ENCODE results near the gene ECI1.

ECI1 gene

GRCh38 chr16:2251296-2252111, at the start of gene ECI1:
TSS of gene ECI1 (minus strand) at chr16:2251587. CDS start at chr16:2251566, 21 bp downstream.
- DNase-seq (ENCODE audit: low read depth in 2 of 2): peak; percentile 54 to 64

- DNase-seq (ENCODE audit: low read depth in 2 of 2): no peak
These were observed 48.5 kb upstream of the ECI1 start for GRCh38 chr16:2299915-2300192.

GRCh38 chr16:2299121-2299914, 47.9 kb upstream of the ECI1 start:
- DNase-seq (ENCODE audit: low read depth in 2 of 2): no peak

DNA sequence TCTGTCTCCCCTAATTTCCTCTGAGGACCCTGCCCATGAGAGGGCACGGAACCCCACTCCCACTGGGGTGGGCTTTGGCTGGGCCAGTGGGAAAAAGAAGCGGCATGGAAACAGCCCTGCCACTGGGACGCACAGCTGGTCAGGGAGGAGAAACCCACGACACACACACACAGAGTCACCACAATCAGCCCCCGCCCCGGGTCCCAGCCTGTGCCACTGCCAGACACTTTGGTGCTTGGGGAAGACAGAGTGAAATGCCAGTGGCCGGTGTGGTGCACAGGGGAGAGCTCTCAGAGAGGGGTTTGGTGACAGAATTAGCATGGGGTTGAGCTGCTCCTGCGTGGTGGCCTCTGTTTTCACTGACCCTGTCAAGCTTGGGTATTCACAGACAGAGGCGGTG, 47.2 kb upstream of the ECI1 start:
- no peak for DNase-seq (ENCODE audit: low read depth in 2 of 2)

DNA sequence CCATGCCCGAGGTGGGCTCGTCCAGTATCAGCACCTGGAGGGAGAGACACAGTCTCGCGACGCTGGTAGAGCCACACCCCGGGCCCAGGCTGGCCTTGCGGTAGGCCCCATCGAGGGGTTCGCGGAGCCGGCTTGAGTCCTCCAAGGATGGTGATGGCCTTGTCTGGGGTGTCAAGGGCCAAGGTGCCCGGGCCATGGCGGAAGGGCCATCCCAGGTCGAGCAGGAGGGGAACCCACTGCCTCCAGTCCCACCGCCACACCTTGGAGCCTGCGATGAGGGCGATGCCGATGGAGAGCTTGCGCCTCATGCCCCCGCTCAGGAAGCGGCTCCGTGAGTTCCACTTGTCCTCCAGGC, 46.1 kb upstream of the ECI1 start:
- no peak for DNase-seq (ENCODE audit: low read depth in 2 of 2)

GRCh38 chr16:2296661-2297505, 45.5 kb upstream of the ECI1 start:
- no peak for DNase-seq (ENCODE audit: low read depth in 2 of 2)

DNA sequence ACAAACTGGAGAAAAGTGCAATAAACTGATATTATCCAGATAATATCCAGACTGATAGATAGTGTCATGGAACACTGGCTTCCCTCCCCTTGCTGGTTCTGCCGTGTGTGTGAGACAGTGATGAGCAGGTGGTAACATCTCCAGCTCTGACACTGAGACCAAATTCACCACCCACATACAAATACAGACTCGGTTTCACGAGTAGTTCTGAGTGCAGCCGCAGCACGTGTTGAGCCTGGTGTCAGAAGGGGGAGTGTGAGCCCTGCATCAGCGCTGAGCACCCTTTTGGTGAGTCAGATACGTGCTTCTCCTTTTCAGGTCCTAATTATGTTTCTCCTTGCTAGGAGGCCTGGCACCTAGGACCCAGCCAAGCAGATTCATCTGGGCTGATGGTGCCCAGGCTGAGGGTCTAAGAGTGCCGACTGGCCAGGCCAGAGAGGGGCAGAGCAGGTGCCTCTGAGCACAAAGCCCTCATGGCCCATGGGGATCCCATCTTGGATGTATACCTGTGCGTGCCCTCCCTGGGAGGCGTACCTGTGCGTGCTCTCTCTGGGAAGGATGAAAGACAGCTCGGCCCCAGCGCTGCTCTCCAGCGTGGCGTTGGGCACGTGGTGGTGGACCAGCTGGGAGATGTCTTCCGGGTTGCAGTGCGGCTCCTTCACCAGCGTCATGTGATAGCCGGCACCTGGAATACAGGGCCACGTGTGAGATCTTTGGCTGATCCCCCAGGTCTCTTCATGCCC, 43.8 kb upstream of the ECI1 start:
- DNase-seq (ENCODE audit: low read depth in 2 of 2): no peak

GRCh38 chr16:2292221-2292620, 40.8 kb upstream of the ECI1 start:
- no peak for DNase-seq (ENCODE audit: low read depth in 2 of 2)

- no peak for DNase-seq (ENCODE audit: low read depth in 2 of 2)
These were observed 37.9 kb upstream of the ECI1 start for GRCh38 chr16:2289282-2289681.

GRCh38 chr16:2288726-2289125, 37.3 kb upstream of the ECI1 start:
- DNase-seq (ENCODE audit: low read depth in 2 of 2): no peak

DNA sequence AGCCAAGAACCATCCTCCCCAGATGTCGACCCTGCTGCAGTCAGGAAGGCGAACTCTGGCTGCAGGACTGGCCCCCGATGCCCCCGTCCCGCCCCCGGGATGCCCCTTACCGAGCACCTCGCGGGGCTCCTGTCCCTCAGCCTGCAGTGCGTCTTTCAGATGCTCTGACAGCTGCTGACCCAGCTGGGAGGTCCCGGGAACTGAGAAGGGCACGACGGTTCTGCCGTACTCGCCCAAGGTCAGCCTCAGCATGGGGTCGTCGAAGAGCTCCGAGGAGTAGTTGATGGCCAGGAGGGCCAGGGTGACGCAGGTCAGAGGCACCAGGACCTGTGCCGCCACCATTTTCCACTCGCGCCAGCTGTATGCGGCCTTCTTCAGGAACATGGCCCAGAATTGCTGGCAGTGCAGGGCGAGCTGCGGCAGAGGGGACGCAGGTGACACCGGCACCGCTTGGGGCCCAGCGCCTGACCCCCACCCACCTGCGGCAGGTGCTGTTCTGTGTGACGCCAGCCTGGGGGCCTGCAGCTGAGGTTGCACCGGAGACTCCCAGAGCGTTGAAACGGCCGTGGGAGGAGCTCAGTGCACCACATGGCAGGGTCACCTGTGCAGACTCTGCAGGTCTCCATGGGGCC, 36.6 kb upstream of the ECI1 start:
- DNase-seq (ENCODE audit: low read depth in 2 of 2): no peak

DNA sequence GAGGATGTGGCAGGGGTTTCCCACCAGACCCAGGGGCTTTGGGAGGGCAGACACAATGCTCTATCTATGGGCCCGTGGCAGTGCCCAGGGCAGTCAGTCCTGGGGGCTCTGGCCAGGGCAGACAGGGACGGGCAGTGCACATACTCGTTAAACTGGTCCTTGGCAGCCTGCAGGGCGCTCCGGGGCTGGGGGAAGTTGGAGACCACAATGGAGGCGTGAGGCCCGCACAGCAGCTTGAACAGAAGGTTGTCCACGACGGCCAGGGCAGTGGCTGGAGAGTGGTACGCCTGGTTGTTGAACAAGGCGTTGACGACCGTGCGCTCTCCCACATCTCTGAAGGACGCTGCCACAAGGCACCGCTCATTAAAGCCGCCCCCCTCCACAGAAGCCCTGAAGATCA, 35.2 kb upstream of the ECI1 start:
- no peak for DNase-seq (ENCODE audit: low read depth in 2 of 2)

- no peak for DNase-seq (ENCODE audit: low read depth in 2 of 2)
These were observed 34.4 kb upstream of the ECI1 start for GRCh38 chr16:2285731-2286191.

- DNase-seq (ENCODE audit: low read depth in 2 of 2): no peak
These were observed 33.6 kb upstream of the ECI1 start for GRCh38 chr16:2284797-2285576.

DNA sequence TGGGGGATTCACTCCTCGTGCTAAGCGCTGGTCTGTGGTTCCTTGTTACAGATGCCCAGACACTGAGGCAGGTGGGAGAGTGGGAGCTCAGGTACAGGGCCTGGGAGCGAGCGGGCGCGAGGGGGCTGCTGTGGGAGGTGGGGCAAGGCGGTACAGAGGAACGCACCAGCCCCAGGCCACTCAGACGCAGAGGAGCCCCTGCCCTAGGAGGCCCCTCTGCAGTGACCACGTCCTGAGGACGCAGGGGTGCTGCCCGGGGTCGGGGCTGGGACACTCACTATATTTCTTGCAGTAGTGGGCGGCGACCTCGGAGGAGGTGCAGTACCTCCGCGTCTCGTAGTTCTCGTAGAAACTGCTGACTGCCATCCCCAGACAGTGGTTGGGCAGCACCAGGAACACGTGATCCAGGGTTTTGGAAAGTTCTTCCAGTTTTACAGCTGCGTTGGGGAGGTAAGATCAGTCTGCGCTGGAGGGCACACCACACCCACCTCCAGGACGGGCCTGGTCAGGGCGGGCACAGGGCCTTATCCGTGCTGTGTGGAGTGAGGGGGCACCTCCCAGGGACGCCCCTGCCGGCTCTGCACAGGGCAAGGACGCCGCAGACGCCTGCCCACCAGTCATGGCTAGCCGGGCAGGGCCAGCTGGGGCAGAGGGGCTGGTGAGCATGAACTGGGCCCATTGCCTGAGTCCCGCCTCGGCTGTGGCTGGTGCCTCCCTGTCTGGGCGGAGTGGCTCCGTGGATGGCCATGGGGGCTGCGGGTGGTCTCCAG, 32.8 kb upstream of the ECI1 start:
- DNase-seq (ENCODE audit: low read depth in 2 of 2): no peak

DNA sequence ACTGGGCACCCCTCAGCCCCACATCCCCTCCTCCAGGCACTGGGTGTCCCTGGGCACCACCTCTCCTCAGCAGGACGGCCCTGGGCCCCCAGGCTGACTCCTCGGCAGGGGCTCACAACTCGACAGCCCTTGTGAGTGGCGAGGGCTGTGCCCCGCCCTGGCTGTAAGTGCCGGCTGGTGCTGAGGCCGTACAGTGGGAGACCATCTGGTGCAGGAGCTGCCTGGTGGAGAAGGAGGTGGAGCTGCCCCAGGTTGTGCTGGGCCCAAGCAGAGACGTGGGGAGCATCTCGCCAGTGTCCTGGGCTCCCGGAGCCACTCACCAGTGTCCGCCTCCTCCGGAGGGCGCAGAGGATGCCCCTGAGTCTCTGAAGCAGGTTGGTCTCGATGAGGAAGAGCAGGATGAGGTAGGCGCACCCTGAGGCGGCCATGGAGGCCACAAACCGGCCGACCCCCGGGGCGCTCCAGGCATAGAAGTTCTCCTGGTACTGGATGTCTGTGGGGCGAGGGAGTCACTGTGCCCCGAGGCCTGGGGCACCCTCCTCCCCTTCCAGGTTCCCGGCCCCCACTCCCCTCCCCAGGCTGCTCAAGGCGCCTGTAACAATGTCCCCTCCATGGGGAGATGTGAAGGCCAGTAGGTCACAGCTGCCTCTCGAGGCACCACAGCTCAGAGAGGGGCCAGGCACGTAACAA, 31.6 kb upstream of the ECI1 start:
- DNase-seq (ENCODE audit: low read depth in 2 of 2): no peak

- DNase-seq (ENCODE audit: low read depth in 2 of 2): no peak
These were observed 30.9 kb upstream of the ECI1 start for GRCh38 chr16:2282262-2282661.

DNA sequence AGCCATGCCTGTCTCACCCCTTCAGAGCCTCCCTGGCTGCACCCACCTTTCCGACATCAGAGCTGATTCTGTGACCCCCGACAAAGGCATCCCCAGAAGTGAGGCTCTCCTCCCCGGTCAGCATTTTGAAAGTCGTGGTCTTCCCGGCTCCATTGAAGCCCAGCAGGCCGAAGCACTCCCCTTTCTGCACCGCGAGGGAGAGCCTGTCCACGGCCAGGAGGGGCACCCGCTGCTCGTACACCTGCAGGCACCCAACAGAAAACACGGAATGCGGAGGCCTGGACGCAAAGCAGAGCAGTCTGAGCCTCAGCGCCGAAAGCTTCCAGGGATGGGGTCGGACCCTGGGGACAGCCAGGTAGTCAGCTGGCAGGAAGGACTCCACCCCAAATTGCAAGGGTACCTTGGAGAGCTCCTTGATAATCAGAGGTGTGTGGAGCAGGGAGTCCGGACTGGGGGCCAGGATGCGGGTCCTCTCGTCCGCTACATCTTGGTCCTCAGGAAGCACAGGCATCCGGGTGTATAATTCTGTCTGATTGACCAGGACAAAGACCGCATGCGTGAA, 29.7 kb upstream of the ECI1 start:
- no peak for DNase-seq (ENCODE audit: low read depth in 2 of 2)

DNA sequence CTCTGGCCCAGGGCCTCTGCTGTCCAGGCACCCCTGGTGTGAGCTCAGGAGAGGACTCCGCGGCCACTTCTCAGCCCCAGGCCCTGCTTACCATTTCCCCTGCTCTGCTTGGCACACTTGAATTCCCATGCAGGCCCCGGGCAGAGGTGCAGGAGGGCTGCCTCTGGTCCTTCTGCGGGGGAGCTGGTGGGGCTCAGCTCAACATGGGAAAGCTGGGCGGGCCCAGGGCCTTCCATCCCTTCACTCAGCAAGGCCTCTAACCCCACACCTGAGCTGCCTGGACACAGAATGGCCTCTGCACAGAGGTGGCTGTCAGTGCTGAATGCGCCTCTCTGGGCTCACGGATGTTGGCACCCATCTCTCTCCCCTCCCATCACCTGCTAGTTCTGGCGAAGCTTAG, 29.1 kb upstream of the ECI1 start:
- no peak for DNase-seq (ENCODE audit: low read depth in 2 of 2)

Measured in stimulated activated CD8-positive, alpha-beta memory T cell treated with anti-CD3 and anti-CD28 coated beads, Interleukin-7, amount 100 ng/mL, for 1 hour (primary cell).